H1 (cell line): ENCODE data around the gene STX8. TPM values are rescaled to one million over a fixed set of nuclear protein-coding genes. Genes with fewer than 3 reads are reported as not detected.

ENCODE experiments used
- CTCF ChIA-PET: fragments of 300-600 bp; sonication (Branson Sonifier 250); formaldehyde crosslinking; loops from one replicate; lab custom pipeline; 2021; ENCODE audit not compliant: partially characterized antibody; lab: Charles Lee
- POLR2A ChIA-PET: fragments of 300-600 bp; sonication (Branson Sonifier 250); formaldehyde crosslinking; loops from one replicate; lab custom pipeline; 2021; ENCODE audit warnings: inconsistent platforms; ENCODE audit not compliant: partially characterized antibody; lab: Charles Lee
- DNase-seq, 2 experiments: peaks; one replicate each; pipeline versions ENCODE4 v3.0.0 to v3.0.0-alpha.2; 2010 to 2022; ENCODE audit warnings: low spot score in 2 of 2, low read depth in 1 of 2, mixed read lengths in 1 of 2
- FAIRE-seq: peaks from 2 replicates; lab custom pipeline; 2011; peaks lifted over from hg19 to GRCh38; lab: Jason Lieb, UNC
- H2AFZ ChIP-seq: 2 replicates; pipeline ENCODE4 v1.8.1; 2012; ENCODE audit warnings: low read length, inconsistent platforms
- H2AK5ac ChIP-seq: 2 replicates; pipeline ENCODE4 v1.6.1; 2013; ENCODE audit warnings: low read depth, low read length
- H2BK120ac ChIP-seq: replicated peaks from 2 replicates; pipeline ENCODE3; 2013; ENCODE audit warnings: low read depth, low read length, inconsistent platforms
- H2BK12ac ChIP-seq: 2 replicates; pipeline ENCODE4 v1.6.1; 2013; ENCODE audit warnings: low read depth, low read length
- H2BK15ac ChIP-seq: 2 replicates; pipeline ENCODE4 v1.6.1; 2013; ENCODE audit warnings: low read length
- H2BK20ac ChIP-seq: 2 replicates; pipeline ENCODE4 v1.6.1; 2013; ENCODE audit warnings: low read length
- H2BK5ac ChIP-seq: 2 replicates; pipeline ENCODE4 v1.6.1; 2013; ENCODE audit warnings: low read depth, low read length
- H3K14ac ChIP-seq: 2 replicates; pipeline ENCODE4 v1.6.1; 2013; ENCODE audit warnings: inconsistent platforms; ENCODE audit not compliant: insufficient read length
- H3K18ac ChIP-seq: 2 replicates; pipeline ENCODE4 v1.6.1; 2013; ENCODE audit warnings: low read length; ENCODE audit errors: extremely low read depth
- H3K23ac ChIP-seq: 2 replicates; pipeline ENCODE4 v1.6.1; 2013; ENCODE audit warnings: inconsistent platforms; ENCODE audit not compliant: insufficient read length
- H3K23me2 ChIP-seq: 2 replicates; pipeline ENCODE4 v1.6.1; 2013; ENCODE audit warnings: low read depth, low read length
- H3K27ac ChIP-seq: 2 replicates; pipeline ENCODE4 v1.6.1; 2011; ENCODE audit warnings: low read depth, low read length, inconsistent platforms
- H3K27me3 ChIP-seq, 4 experiments: replicated peaks in 1 of 4; 1 replicate in 1 of 4; 2 replicates in 3 of 4; pipeline versions ENCODE4 v1.6.1 to v1.8.1; 2011 to 2013; ENCODE audit warnings: low read length in 3 of 4, mild to moderate bottlenecking in 3 of 4, inconsistent platforms in 2 of 4, mixed read lengths in 2 of 4, moderate library complexity in 1 of 4; ENCODE audit not compliant: control insufficient read depth in 3 of 4, insufficient read depth in 3 of 4; ENCODE audit errors: extremely low read depth in 1 of 4
- H3K36me3 ChIP-seq, 4 experiments: 2 replicates each; pipeline versions ENCODE4 v1.6.1 to v1.8.1; 2011 to 2013; ENCODE audit warnings: mild to moderate bottlenecking in 4 of 4, low read length in 3 of 4, moderate library complexity in 2 of 4, control low read depth in 1 of 4, inconsistent platforms in 1 of 4; ENCODE audit not compliant: insufficient read depth in 4 of 4, control insufficient read depth in 2 of 4
- H3K4ac ChIP-seq: replicated peaks from 2 replicates; pipeline ENCODE3; 2013; ENCODE audit warnings: low read length, low read depth, mixed read lengths, inconsistent platforms; ENCODE audit not compliant: insufficient read length
- H3K4me1 ChIP-seq, 4 experiments: replicated peaks in 1 of 4; 1 replicate in 1 of 4; 2 replicates in 3 of 4; pipeline versions ENCODE4 v1.6.1 to v1.8.1; 2011 to 2013; ENCODE audit warnings: low read length in 3 of 4, inconsistent platforms in 2 of 4, mixed read lengths in 1 of 4; ENCODE audit not compliant: insufficient read depth in 4 of 4, control insufficient read depth in 3 of 4
- H3K4me2 ChIP-seq, 2 experiments: 2 replicates each; pipeline versions ENCODE4 v1.6.1 to v1.8.1; 2011 to 2013; ENCODE audit warnings: low read depth in 2 of 2, low read length in 2 of 2, control low read depth in 1 of 2, inconsistent platforms in 1 of 2, mild to moderate bottlenecking in 1 of 2; ENCODE audit not compliant: insufficient read depth in 1 of 2
- H3K4me3 ChIP-seq, 4 experiments: fragments of 200-600, 300-600 bp in 1 of 4; sonication (generic), shearing (Covaris generic), sonication (Bioruptor Twin) in 1 of 4; 2 replicates each; pipeline versions ENCODE4 v1.5.1 to v1.8.1; 2011 to 2016; ENCODE audit warnings: low read length in 4 of 4, low read depth in 3 of 4, control low read depth in 2 of 4, inconsistent platforms in 2 of 4, mild to moderate bottlenecking in 2 of 4, mixed read lengths in 1 of 4, moderate library complexity in 1 of 4; ENCODE audit not compliant: insufficient read depth in 2 of 4; ENCODE audit errors: extremely low read depth in 1 of 4
- H3K56ac ChIP-seq: replicated peaks from 2 replicates; pipeline ENCODE3; 2013; ENCODE audit warnings: low read depth, mild to moderate bottlenecking, mixed read lengths, low read length, inconsistent platforms; ENCODE audit not compliant: insufficient read length
- H3K79me1 ChIP-seq: 2 replicates; pipeline ENCODE4 v1.6.1; 2013; ENCODE audit warnings: low read depth, low read length, control low read depth
- H3K79me2 ChIP-seq, 2 experiments: 2 replicates each; pipeline versions ENCODE4 v1.6.1 to v1.8.1; 2012 to 2013; ENCODE audit warnings: low read length in 2 of 2, mild to moderate bottlenecking in 2 of 2, inconsistent platforms in 1 of 2; ENCODE audit not compliant: insufficient read depth in 2 of 2, control insufficient read depth in 1 of 2
- H3K9ac ChIP-seq, 4 experiments: replicated peaks in 1 of 4; 1 replicate in 1 of 4; 2 replicates in 3 of 4; pipeline versions ENCODE4 v1.6.1 to v1.8.1; 2011 to 2013; ENCODE audit warnings: low read depth in 3 of 4, low read length in 3 of 4, control low read depth in 2 of 4, mild to moderate bottlenecking in 2 of 4, moderate library complexity in 2 of 4, inconsistent platforms in 1 of 4; ENCODE audit errors: extremely low read depth in 1 of 4
- H3K9me3 ChIP-seq, 2 experiments: 2 replicates each; pipeline versions ENCODE4 v1.6.1 to v1.8.1; 2012 to 2013; ENCODE audit warnings: mild to moderate bottlenecking in 2 of 2, moderate library complexity in 2 of 2, control low read depth in 1 of 2, inconsistent platforms in 1 of 2, low read depth in 1 of 2, low read length in 1 of 2, mixed read lengths in 1 of 2; ENCODE audit not compliant: insufficient read depth in 2 of 2
- H4K20me1 ChIP-seq, 2 experiments: replicated peaks in 1 of 2; 2 replicates each; pipeline versions ENCODE3 to v1.8.1; 2011 to 2013; ENCODE audit warnings: inconsistent platforms in 2 of 2, low read length in 2 of 2, mild to moderate bottlenecking in 1 of 2; ENCODE audit not compliant: insufficient read depth in 2 of 2, control insufficient read depth in 1 of 2
- H4K5ac ChIP-seq: 2 replicates; pipeline ENCODE4 v1.6.1; 2013; ENCODE audit warnings: low read length, low read depth, mixed read lengths, inconsistent platforms; ENCODE audit not compliant: insufficient read length
- H4K8ac ChIP-seq: 2 replicates; pipeline ENCODE4 v1.8.0; 2013; ENCODE audit warnings: mild to moderate bottlenecking, moderate library complexity, low read length, inconsistent platforms; ENCODE audit not compliant: insufficient read depth; ENCODE audit errors: extremely low read depth
- H4K91ac ChIP-seq: replicated peaks from 2 replicates; pipeline ENCODE3; 2013; ENCODE audit warnings: low read length, mixed read lengths, inconsistent platforms; ENCODE audit not compliant: insufficient read length
- CHD2 ChIP-seq: IDR thresholded peaks from 2 replicates; pipeline ENCODE4 v1.6.1; 2012; ENCODE audit warnings: low read length, improper control_type of control experiment
- CREB1 ChIP-seq: IDR thresholded peaks from 2 replicates; pipeline ENCODE4 v1.6.1; 2012; ENCODE audit warnings: inconsistent platforms
- TAF1 ChIP-seq: IDR thresholded peaks from 2 replicates; pipeline ENCODE4 v1.6.1; 2011; ENCODE audit warnings: mild to moderate bottlenecking, low read depth, low read length
- WGBS, 2 experiments: shearing (Covaris generic) in 1 of 2; methylation state at CpG; one replicate each; pipeline versions ENCODE4 v1.1.6 to v1.1.7; 2013 to 2015; ENCODE audit warnings: low lambda C conversion rate in 2 of 2, mixed read lengths in 2 of 2, inconsistent platforms in 1 of 2, low coverage in 1 of 2, missing lambda C conversion rate in 1 of 2; ENCODE audit not compliant: insufficient replicate concordance in 2 of 2, insufficient coverage in 1 of 2, insufficient read length in 1 of 2; ENCODE audit errors: extremely low coverage in 1 of 2, missing lambda C conversion rate in 1 of 2; 5-methylcytosine and 5-hydroxymethylcytosine counted together
- polyA plus RNA-seq, 7 experiments: library from polyadenylated mRNA; depleted of rRNA in 3 of 7; stranded (reverse) in 5 of 7; unstranded in 2 of 7; fragments of >200 nt in 5 of 7; fragments of 200-250 nt in 2 of 7; gene quantifications; 1 replicate in 5 of 7; 2 replicates in 1 of 7; 4 replicates in 1 of 7; pipeline versions ENCODE4 v1.2.1 to v1.2.3, GENCODE V29; 2011 to 2013; ENCODE audit warnings: missing spikeins in 2 of 7, mixed read lengths in 2 of 7
- total RNA-seq: library from RNA; stranded (reverse); fragmentation: NEBNext Ultra II Directional; extraction: Animal tissue kit (Norgen Biotek cat#: 25700); gene quantifications from 2 replicates; pipeline ENCODE4 v1.2.1, GENCODE V29; 2021

The STX8 gene
- total and polyA plus RNA-seq, 2 of the 8 experiments (the other 6 are each of a cell fraction or from before 2014, with no cell fraction given), result 22.8 to 42.5 TPM

GRCh38 chr17:9240659-9241370 lies 334.8 kb downstream of the STX8 start:
- DNase-seq, result peak in 1 of 2 experiments; percentile 25
- Histone ChIP-seq H2BK20ac (0 out of 2 replicates have a peak overlapping the region, but pooled peaks have one; percentile 9), H3K4me3 (peak overlapping the region in 2 of 4 experiments; percentile 32 to 65; a peak in 4 of 8 replicates), H2AK5ac (0 out of 2 replicates have a peak overlapping the region, but pooled peaks have one; percentile 13), H4K8ac (no peak overlapping the region), H3K9ac (peak overlapping the region in 1 of 4 experiments; percentile 14; a peak in 2 of 7 replicates), H3K9me3 (no peaks in the 10 kb centered on the region), H4K91ac (peak overlapping the region; percentile 28), H4K20me1 (no peaks in the 10 kb centered on the region), H3K4me2 (peak overlapping the region; percentile 70 to 83), H3K23me2 (peaks cover 11% of the 10 kb centered on the region), H3K79me2 (no peaks in the 10 kb centered on the region), H2BK12ac (peak overlapping the region; percentile 84; the same call in 1 of the 2 replicates), H3K79me1 (no peaks in the 10 kb centered on the region), H3K4ac (no peak overlapping the region), H3K4me1 (peaks cover 3 to 26% (median 18%) of the 10 kb centered on the region in 4 experiments), H2BK15ac (no peak overlapping the region; the same call in 1 of the 2 replicates), H2BK120ac (no peak overlapping the region), H3K27me3 (peaks cover 0 to 14% (median 9%) of the 10 kb centered on the region in 4 experiments; a peak in 6 of 7 replicates), H3K14ac (no peak overlapping the region), H2BK5ac (peak overlapping the region; percentile 68), H2AFZ (no peak overlapping the region), H3K23ac (no peak overlapping the region), H4K5ac (no peak overlapping the region), H3K18ac (no peak overlapping the region; the same call in 1 of the 2 replicates), H3K27ac (no peak overlapping the region), H3K36me3 (no peaks in the 10 kb centered on the region), H3K56ac (no peak overlapping the region)
- FAIRE-seq, result no peak
- CTCF ChIA-PET, result interaction anchor here (0.8 to 2.8 kb wide), 4 partner anchors 13 to 243 kb away, joined by 3 to 10 read pairs (median 4); no protein-coding TSS in a partner anchor
- 57% methylated on average over 14 of the region's 17 CpGs; no CpG with 5 or more reads in 1 of the 2 experiments for WGBS, 2 experiments
- POLR2A ChIA-PET, result no interaction called here
- peak; percentile 76 for TF ChIP-seq CREB1
- TF ChIP-seq TAF1, result 0 out of 2 replicates have a peak, but pooled peaks have one; percentile 9
- TF ChIP-seq CHD2, result no peak
